HFFc6 (cell line): Measurements from ENCODE around the gene DAPP1. TPM values are rescaled to one million over a fixed set of nuclear protein-coding genes. Genes with fewer than 3 reads are reported as not detected.
A peak's percentile ranks its signal among the peaks of the same experiment; 100 is the strongest.

Experiments
- DNase-seq: peaks from one replicate; pipeline ENCODE4 v3.0.0-alpha.2; 2018
- H3K27ac Mint-ChIP-seq: 2 replicates; pipeline ENCODE4 v1.8.0; 2020; ENCODE audit warnings: mild to moderate bottlenecking, mixed read lengths
- H3K27me3 Mint-ChIP-seq: 2 replicates; pipeline ENCODE4 v1.8.0; 2021; ENCODE audit warnings: mild to moderate bottlenecking, moderate library complexity, mixed read lengths; ENCODE audit not compliant: insufficient read depth
- H3K36me3 Mint-ChIP-seq: 2 replicates; pipeline ENCODE4 v1.8.0; 2021; ENCODE audit warnings: low read depth, mixed read lengths
- H3K4me1 Mint-ChIP-seq: 2 replicates; pipeline ENCODE4 v1.8.0; 2020; ENCODE audit warnings: low read depth, mixed read lengths
- H3K4me3 Mint-ChIP-seq: 2 replicates; pipeline ENCODE4 v1.8.0; 2020; ENCODE audit warnings: mild to moderate bottlenecking, moderate library complexity, mixed read lengths
- H3K9me3 Mint-ChIP-seq: 2 replicates; pipeline ENCODE4 v1.8.0; 2020; ENCODE audit warnings: mild to moderate bottlenecking, mixed read lengths
- total RNA-seq, 6 experiments: library from RNA; stranded (reverse); fragmentation: NEBNext Ultra II Directional; extraction: Animal tissue kit (Norgen Biotek cat#: 25700); gene quantifications; 2 replicates in 1 of 6; 3 replicates in 5 of 6; pipeline ENCODE4 v1.2.3, GENCODE V29; 2021
- TF ChIP-seq, protein P1 (sequence below): fragments of 200-600 bp; sonication (generic); IDR thresholded peaks from 2 replicates; pipeline ENCODE4 v1.5.0; 2021; ENCODE audit warnings: antibody characterized with exemption, mild to moderate bottlenecking

The DAPP1 gene
- total RNA-seq, 6 experiments from 2014 or later = not detected

DNA sequence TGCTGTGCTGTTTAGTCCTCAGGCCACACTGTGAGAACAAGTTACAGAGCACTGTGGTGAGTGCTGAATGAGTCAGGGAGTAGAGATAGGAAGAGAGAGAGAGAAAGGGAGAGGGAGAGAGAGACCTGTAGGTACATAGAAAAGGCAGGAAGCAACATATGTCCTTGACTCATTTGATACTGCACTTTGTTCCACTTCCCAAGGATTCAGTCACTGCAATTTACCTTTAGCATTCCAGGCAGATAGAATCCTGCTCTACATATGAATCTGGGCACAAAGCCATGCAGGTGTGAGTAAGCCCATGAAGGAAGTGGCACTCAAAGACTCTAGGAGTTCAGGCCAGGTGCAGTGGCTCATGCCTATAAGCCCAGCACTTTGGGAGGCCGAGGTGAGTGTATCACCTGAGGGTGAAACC, 1.0 kb upstream of the DAPP1 start:
- Mint-ChIP-seq H3K27ac (no peak overlapping the region), H3K4me3 (no peak overlapping the region), H3K4me1 (no peaks in the 10 kb centered on the region), H3K27me3 (peaks cover 12% of the 10 kb centered on the region; the same call in 1 of the 2 replicates), H3K36me3 (no peaks in the 10 kb centered on the region), H3K9me3 (no peaks in the 10 kb centered on the region)
- TF ChIP-seq, protein P1, sequence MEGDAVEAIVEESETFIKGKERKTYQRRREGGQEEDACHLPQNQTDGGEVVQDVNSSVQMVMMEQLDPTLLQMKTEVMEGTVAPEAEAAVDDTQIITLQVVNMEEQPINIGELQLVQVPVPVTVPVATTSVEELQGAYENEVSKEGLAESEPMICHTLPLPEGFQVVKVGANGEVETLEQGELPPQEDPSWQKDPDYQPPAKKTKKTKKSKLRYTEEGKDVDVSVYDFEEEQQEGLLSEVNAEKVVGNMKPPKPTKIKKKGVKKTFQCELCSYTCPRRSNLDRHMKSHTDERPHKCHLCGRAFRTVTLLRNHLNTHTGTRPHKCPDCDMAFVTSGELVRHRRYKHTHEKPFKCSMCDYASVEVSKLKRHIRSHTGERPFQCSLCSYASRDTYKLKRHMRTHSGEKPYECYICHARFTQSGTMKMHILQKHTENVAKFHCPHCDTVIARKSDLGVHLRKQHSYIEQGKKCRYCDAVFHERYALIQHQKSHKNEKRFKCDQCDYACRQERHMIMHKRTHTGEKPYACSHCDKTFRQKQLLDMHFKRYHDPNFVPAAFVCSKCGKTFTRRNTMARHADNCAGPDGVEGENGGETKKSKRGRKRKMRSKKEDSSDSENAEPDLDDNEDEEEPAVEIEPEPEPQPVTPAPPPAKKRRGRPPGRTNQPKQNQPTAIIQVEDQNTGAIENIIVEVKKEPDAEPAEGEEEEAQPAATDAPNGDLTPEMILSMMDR = no peak
- DNase-seq = peak; percentile 4

DNA sequence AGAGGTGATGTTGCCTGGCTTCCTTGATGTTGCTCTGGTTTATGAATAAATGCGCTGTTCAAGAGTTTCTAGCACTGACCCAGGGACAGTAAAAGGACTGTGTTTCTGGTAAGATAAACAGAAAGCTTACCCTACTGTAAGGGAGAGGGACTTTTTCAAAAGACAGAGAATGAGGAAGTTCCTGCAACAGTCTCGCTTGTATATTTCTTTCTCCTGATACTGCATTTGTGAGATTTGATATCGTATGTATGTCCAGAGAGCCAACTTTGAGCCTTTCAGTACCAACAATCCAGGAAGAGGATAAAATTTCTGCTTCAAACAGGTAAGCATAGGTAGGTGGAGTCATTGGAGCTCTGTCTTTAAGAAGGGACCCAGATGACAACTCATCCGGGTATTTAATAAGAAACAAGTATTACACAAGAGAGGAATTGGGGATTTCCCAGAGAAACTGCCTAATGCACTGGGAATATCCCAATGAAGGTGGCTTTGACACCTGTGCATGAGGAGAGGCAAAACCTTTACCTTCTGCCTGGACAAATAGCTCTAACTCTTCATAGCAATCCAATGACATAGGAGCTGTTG, 773 bp downstream of the DAPP1 start:
- Mint-ChIP-seq H3K4me1 (no peaks in the 10 kb centered on the region), H3K36me3 (no peaks in the 10 kb centered on the region), H3K9me3 (no peaks in the 10 kb centered on the region), H3K27ac (no peak overlapping the region), H3K4me3 (no peak overlapping the region), H3K27me3 (peaks cover 12% of the 10 kb centered on the region; the same call in 1 of the 2 replicates)
- TF ChIP-seq, protein P1 = no peak
- no peak for DNase-seq

DNA sequence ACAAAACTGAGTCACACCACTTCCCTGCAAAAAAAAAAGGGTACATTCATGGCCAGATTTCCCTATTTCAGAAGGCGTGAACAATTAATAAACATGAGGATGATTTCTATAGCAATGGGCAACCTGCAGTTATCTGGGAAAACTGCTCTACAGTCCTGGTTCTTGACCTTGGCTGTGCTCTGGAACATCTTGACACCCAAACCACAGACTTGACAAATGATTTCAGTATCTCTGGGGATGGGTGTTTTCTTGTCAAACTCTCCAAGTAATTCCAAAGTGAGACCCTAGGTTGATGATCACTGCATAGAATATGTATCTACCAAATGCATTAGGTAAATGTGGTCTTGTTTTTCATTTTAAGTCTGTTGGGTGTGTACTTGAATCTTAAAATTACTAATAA, 2.0 kb downstream of the DAPP1 start:
- H3K27ac Mint-ChIP-seq = no peak overlapping the region
- H3K27me3 Mint-ChIP-seq = peaks cover 8% of the 10 kb centered on the region; the same call in 1 of the 2 replicates
- DNase-seq = no peak
- no peak overlapping the region for H3K4me3 Mint-ChIP-seq
- H3K9me3 Mint-ChIP-seq = no peaks in the 10 kb centered on the region
- no peaks in the 10 kb centered on the region for H3K36me3 Mint-ChIP-seq
- TF ChIP-seq, protein P1 = no peak
- no peaks in the 10 kb centered on the region for H3K4me1 Mint-ChIP-seq

DNA sequence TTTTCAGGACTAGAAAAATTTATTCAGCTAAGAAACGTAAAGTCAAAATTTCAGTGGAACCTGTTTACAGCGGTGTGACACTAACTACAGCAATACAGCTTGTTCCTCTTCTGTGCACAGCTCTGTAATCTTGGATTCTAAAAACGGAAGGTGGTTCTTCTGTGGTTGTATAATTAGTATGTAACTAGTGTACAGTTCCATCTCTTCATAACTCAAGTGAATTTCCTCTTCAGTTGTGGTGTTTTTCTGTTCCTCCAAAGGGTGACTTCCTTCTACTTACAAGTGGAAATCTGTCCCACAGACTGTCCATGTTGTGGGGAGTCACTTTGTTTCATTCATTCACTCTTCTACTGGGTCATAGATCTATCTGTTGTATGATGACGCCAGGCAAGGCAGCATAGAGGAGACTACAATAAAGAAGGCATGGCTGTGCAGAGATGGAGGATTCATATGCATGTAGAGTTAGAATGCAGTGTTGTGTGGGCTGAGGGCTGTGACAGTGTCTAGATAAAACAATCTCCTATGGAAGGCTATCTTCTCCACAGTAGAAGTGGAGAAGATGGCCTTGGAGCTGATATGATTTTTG, 5.4 kb downstream of the DAPP1 start:
- Mint-ChIP-seq H3K36me3 (no peaks in the 10 kb centered on the region), H3K27ac (no peak overlapping the region), H3K27me3 (peaks cover 14% of the 10 kb centered on the region), H3K4me3 (no peak overlapping the region), H3K9me3 (no peaks in the 10 kb centered on the region), H3K4me1 (no peaks in the 10 kb centered on the region)
- TF ChIP-seq, protein P1 = no peak
- no peak for DNase-seq

DNA sequence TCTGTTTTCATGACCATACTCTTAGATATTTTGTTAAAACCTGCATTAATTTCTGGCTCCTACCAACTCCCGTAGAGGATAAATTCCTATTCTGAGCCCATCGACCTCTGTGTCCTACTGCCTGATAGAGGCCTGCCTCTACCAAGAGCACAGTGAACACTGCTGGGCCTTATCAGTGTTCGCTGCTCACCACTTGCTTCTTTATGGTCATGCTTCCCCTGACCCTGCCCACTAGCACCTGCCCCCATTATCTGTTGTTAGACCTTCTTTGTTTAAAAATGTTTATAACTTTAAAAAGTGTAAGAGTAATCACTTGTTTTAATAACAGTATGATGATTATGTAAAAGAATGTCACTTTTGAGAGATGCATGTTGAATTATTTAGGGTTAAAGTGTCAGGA, 6.1 kb downstream of the DAPP1 start:
- Mint-ChIP-seq H3K4me3 (no peak overlapping the region), H3K27ac (no peak overlapping the region), H3K9me3 (no peaks in the 10 kb centered on the region), H3K27me3 (peaks cover 11% of the 10 kb centered on the region), H3K36me3 (no peaks in the 10 kb centered on the region), H3K4me1 (no peaks in the 10 kb centered on the region)
- DNase-seq = no peak
- TF ChIP-seq, protein P1 = no peak
